A673 (cell line): Measurements from ENCODE around the gene IL20. TPM values are rescaled to one million over a fixed set of nuclear protein-coding genes. Genes with fewer than 3 reads are reported as not detected.

Source experiments
- BruUV-seq: library from RNA; stranded (reverse); fragments of 400-500 nt; replicated peaks from 2 replicates; lab custom pipeline; 2021; lab: Mats Ljungman, UMichigan
- CTCF ChIA-PET: fragments of 300-600 bp; sonication (Branson Sonifier 250); formaldehyde crosslinking; loops from one replicate; lab custom pipeline; 2022; ENCODE audit warnings: antibody characterized with exemption; lab: Charles Lee
- POLR2A ChIA-PET: fragments of 300-600 bp; sonication (Branson Sonifier 250); formaldehyde crosslinking; loops from one replicate; lab custom pipeline; 2022; ENCODE audit warnings: antibody characterized with exemption; ENCODE audit not compliant: low non-redundant PET; lab: Charles Lee
- DNase-seq: peaks from one replicate; pipeline ENCODE4 v3.0.0-alpha.2; 2015; ENCODE audit warnings: low spot score
- H3K27ac ChIP-seq: fragments of 200-600 bp; sonication (generic); 2 replicates; pipeline ENCODE4 v1.5.1; 2016; ENCODE audit warnings: mixed run types, low read depth, mild to moderate bottlenecking, mixed read lengths, antibody characterized with exemption, low read length; ENCODE audit not compliant: poor library complexity, severe bottlenecking
- H3K27me3 ChIP-seq: fragments of 200-600 bp; sonication (generic); replicated peaks from 2 replicates; pipeline ENCODE4 v1.6.1; 2017; ENCODE audit warnings: mixed run types, low read depth, mild to moderate bottlenecking, mixed read lengths, antibody characterized with exemption, low read length; ENCODE audit not compliant: insufficient read depth, poor library complexity
- H3K36me3 ChIP-seq: fragments of 200-600 bp; sonication (generic); 2 replicates; pipeline ENCODE4 v1.6.1; 2016; ENCODE audit warnings: mixed run types, mild to moderate bottlenecking, mixed read lengths, antibody characterized with exemption, low read length; ENCODE audit not compliant: insufficient read depth, poor library complexity, severe bottlenecking
- H3K4me1 ChIP-seq: fragments of 200-600 bp; sonication (generic); 2 replicates; pipeline ENCODE4 v1.6.1; 2017; ENCODE audit warnings: mixed run types, mild to moderate bottlenecking, mixed read lengths, antibody characterized with exemption, low read length; ENCODE audit not compliant: insufficient read depth, poor library complexity, severe bottlenecking
- H3K4me3 ChIP-seq: fragments of 200-600 bp; sonication (generic); 2 replicates; pipeline ENCODE4 v1.5.1; 2016; ENCODE audit warnings: low read depth, mixed run types, mild to moderate bottlenecking, mixed read lengths, low read length; ENCODE audit not compliant: poor library complexity, severe bottlenecking
- H3K9me3 ChIP-seq: fragments of 200-600 bp; sonication (generic); 2 replicates; pipeline ENCODE4 v1.6.1; 2016; ENCODE audit warnings: mixed run types, low read depth, mild to moderate bottlenecking, mixed read lengths, antibody characterized with exemption, low read length; ENCODE audit not compliant: poor library complexity, severe bottlenecking
- CTCF ChIP-seq: fragments of 300-800, 200-600 bp; sonication (generic); conservative IDR thresholded peaks from 2 replicates; pipeline ENCODE4 v1.5.1; 2017; ENCODE audit warnings: low read depth, mild to moderate bottlenecking, antibody characterized with exemption, low read length, moderate library complexity, mixed read lengths
- EZH2 ChIP-seq: fragments of 200-600 bp; sonication (generic); IDR thresholded peaks from 2 replicates; pipeline ENCODE4 v1.6.1; 2017; ENCODE audit warnings: borderline replicate concordance, low read depth, mild to moderate bottlenecking, mixed read lengths, antibody characterized with exemption, low read length; ENCODE audit not compliant: poor library complexity, severe bottlenecking
- intact Hi-C: fragments of 100-400 bp; cut with micrococcal nuclease; formaldehyde crosslinking; loops from one replicate; pipeline ENCODE4 v1.10.0; 2022; ENCODE audit not compliant: unreplicated experiment
- total RNA-seq: library from RNA; stranded (reverse); gene quantifications from 2 replicates; pipeline ENCODE4 v1.2.3, GENCODE V29; 2021

Gene IL20
- total RNA-seq, 1 experiment from 2014 or later: not detected

GRCh38 chr1:206833106-206833680, 32.2 kb upstream of the IL20 start:
- Histone ChIP-seq H3K27me3 (peaks cover 75% of the 10 kb centered on the region), H3K4me1 (no peaks in the 10 kb centered on the region), H3K36me3 (no peaks in the 10 kb centered on the region), H3K9me3 (no peaks in the 10 kb centered on the region), H3K27ac (no peak overlapping the region), H3K4me3 (no peak overlapping the region)
- BruUV-seq: no TSS peak
- no peak for DNase-seq
- POLR2A ChIA-PET: no interaction called here
- CTCF ChIA-PET: no interaction called here
- TF ChIP-seq EZH2 (no peak), CTCF (no peak)
- intact Hi-C loops: no loop called here

GRCh38 chr1:206833801-206834200, 31.6 kb upstream of the IL20 start:
- Histone ChIP-seq H3K9me3 (no peaks in the 10 kb centered on the region), H3K27ac (no peak overlapping the region), H3K36me3 (no peaks in the 10 kb centered on the region), H3K27me3 (peaks cover 81% of the 10 kb centered on the region), H3K4me3 (no peak overlapping the region), H3K4me1 (no peaks in the 10 kb centered on the region)
- POLR2A ChIA-PET: no interaction called here
- no peak for DNase-seq
- no peak for TF ChIP-seq CTCF
- TF ChIP-seq EZH2: no peak
- CTCF ChIA-PET: no interaction called here
- intact Hi-C loops: no loop called here
- no TSS peak for BruUV-seq

GRCh38 chr1:206834217-206834616, 31.2 kb upstream of the IL20 start:
- no TSS peak for BruUV-seq
- H3K36me3 ChIP-seq: no peaks in the 10 kb centered on the region
- peaks cover 85% of the 10 kb centered on the region for H3K27me3 ChIP-seq
- intact Hi-C loops: no loop called here
- CTCF ChIA-PET: no interaction called here
- H3K4me1 ChIP-seq: no peaks in the 10 kb centered on the region
- no peak overlapping the region for H3K27ac ChIP-seq
- TF ChIP-seq CTCF: no peak
- TF ChIP-seq EZH2: no peak
- no peak for DNase-seq
- H3K4me3 ChIP-seq: no peak overlapping the region
- H3K9me3 ChIP-seq: no peaks in the 10 kb centered on the region
- POLR2A ChIA-PET: no interaction called here
